GM18519 (cell line): ENCODE data around the gene PITPNC1.
"Not testable (repeated sequence)": the region's sequence is repeated elsewhere in the genome, so short reads cannot be mapped to it uniquely, and the experiment has no call there.

Experiments used
- ATAC-seq: cut with Tn5 transposase; IDR thresholded peaks from one replicate; pipeline ENCODE4 v1.9.1; 2021; ENCODE audit warnings: mild to moderate bottlenecking, moderate library complexity; ENCODE audit not compliant: unreplicated experiment, low FRiP score

PITPNC1 gene

GRCh38 chr17:67566656-67567055 is 189.6 kb downstream of the PITPNC1 start:
- ATAC-seq, result no peak

GRCh38 chr17:67569015-67569451 is 192.0 kb downstream of the PITPNC1 start:
- ATAC-seq, result no peak

GRCh38 chr17:67569873-67570272 is 192.8 kb downstream of the PITPNC1 start:
- ATAC-seq, result no peak

- no peak for ATAC-seq
Observed at GRCh38 chr17:67570797-67571196, 193.7 kb downstream of the PITPNC1 start.

GRCh38 chr17:67571478-67571877 is 194.4 kb downstream of the PITPNC1 start:
- ATAC-seq, result no peak

GRCh38 chr17:67573987-67574657 is 197.0 kb downstream of the PITPNC1 start:
- ATAC-seq, result no peak

- no peak for ATAC-seq
Observed at GRCh38 chr17:67574658-67575293, 197.7 kb downstream of the PITPNC1 start.

GRCh38 chr17:67575325-67575724 is 198.2 kb downstream of the PITPNC1 start:
- no peak for ATAC-seq

GRCh38 chr17:67576471-67577115 is 199.5 kb downstream of the PITPNC1 start:
- ATAC-seq, result no peak

GRCh38 chr17:67577429-67578141 is 200.5 kb downstream of the PITPNC1 start:
- no peak for ATAC-seq

- no peak for ATAC-seq
Observed at GRCh38 chr17:67578142-67578457, 201.0 kb downstream of the PITPNC1 start.

- ATAC-seq, result not testable (repeated sequence)
Observed at GRCh38 chr17:67578679-67579405, 201.8 kb downstream of the PITPNC1 start.

- no peak for ATAC-seq
Observed at GRCh38 chr17:67582673-67583081, 205.6 kb downstream of the PITPNC1 start.

GRCh38 chr17:67585077-67585602 is 208.1 kb downstream of the PITPNC1 start:
- ATAC-seq, result no peak

GRCh38 chr17:67588326-67588725 is 211.2 kb downstream of the PITPNC1 start:
- no peak for ATAC-seq

GRCh38 chr17:67594115-67594880 is 217.2 kb downstream of the PITPNC1 start:
- ATAC-seq, result no peak

- no peak for ATAC-seq
Observed at GRCh38 chr17:67600408-67600807, 223.3 kb downstream of the PITPNC1 start.

- no peak for ATAC-seq
Observed at GRCh38 chr17:67601897-67602296, 224.8 kb downstream of the PITPNC1 start.

GRCh38 chr17:67602444-67602843 is 225.4 kb downstream of the PITPNC1 start:
- no peak for ATAC-seq

GRCh38 chr17:67602974-67603373 is 225.9 kb downstream of the PITPNC1 start:
- no peak for ATAC-seq
